Endodermal cell (in vitro differentiated cells): ENCODE data around the gene HS6ST3. TPM values are rescaled to one million over a fixed set of nuclear protein-coding genes. Genes with fewer than 3 reads are reported as not detected.

ENCODE experiments used
- DNase-seq: peaks from one replicate; pipeline ENCODE4 v3.0.0-alpha.2; 2017
- H3K27ac ChIP-seq: 2 replicates; pipeline ENCODE4 v1.5.1; 2013; ENCODE audit warnings: mild to moderate bottlenecking, low read depth, low read length, moderate library complexity
- H3K27me3 ChIP-seq: 2 replicates; pipeline ENCODE4 v1.6.1; 2013; ENCODE audit warnings: mild to moderate bottlenecking, low read length, moderate library complexity; ENCODE audit not compliant: insufficient read depth, control insufficient read depth, poor library complexity, severe bottlenecking
- H3K36me3 ChIP-seq: 2 replicates; pipeline ENCODE4 v1.7.0; 2013; ENCODE audit warnings: mild to moderate bottlenecking, low read length, moderate library complexity; ENCODE audit not compliant: control insufficient read depth, insufficient read depth
- H3K4me1 ChIP-seq: one replicate; pipeline ENCODE4 v1.7.0; 2013; ENCODE audit warnings: low read length; ENCODE audit not compliant: control insufficient read depth, insufficient read depth
- H3K4me3 ChIP-seq: 2 replicates; pipeline ENCODE4 v1.5.1; 2013; ENCODE audit warnings: mild to moderate bottlenecking, low read length, moderate library complexity
- H3K9ac ChIP-seq: 2 replicates; pipeline ENCODE4 v1.6.1; 2013; ENCODE audit warnings: mild to moderate bottlenecking, low read length, moderate library complexity; ENCODE audit not compliant: poor library complexity, severe bottlenecking; ENCODE audit errors: extremely low read depth
- H3K9me3 ChIP-seq: 2 replicates; pipeline ENCODE4 v1.6.1; 2013; ENCODE audit warnings: mild to moderate bottlenecking, low read length, moderate library complexity; ENCODE audit not compliant: control insufficient read depth
- H3K27ac Mint-ChIP-seq: 2 replicates; pipeline ENCODE4 v1.8.0; 2020; ENCODE audit warnings: mixed read lengths
- H3K27me3 Mint-ChIP-seq: 2 replicates; pipeline ENCODE4 v1.8.0; 2021; ENCODE audit warnings: mild to moderate bottlenecking, mixed read lengths; ENCODE audit not compliant: insufficient read depth
- H3K36me3 Mint-ChIP-seq: 2 replicates; pipeline ENCODE4 v1.8.0; 2020; ENCODE audit warnings: low read depth, mixed read lengths
- H3K4me1 Mint-ChIP-seq: 2 replicates; pipeline ENCODE4 v1.8.0; 2020; ENCODE audit warnings: mixed read lengths
- H3K4me3 Mint-ChIP-seq: 2 replicates; pipeline ENCODE4 v1.8.0; 2020; ENCODE audit warnings: mild to moderate bottlenecking, moderate library complexity, mixed read lengths
- H3K9me3 Mint-ChIP-seq: 2 replicates; pipeline ENCODE4 v1.8.0; 2020; ENCODE audit warnings: mild to moderate bottlenecking, mixed read lengths
- WGBS, 2 experiments: methylation state at CpG; one replicate each; pipeline versions ENCODE4 v1.1.5 to v1.1.7; 2013; ENCODE audit warnings: missing lambda C conversion rate in 2 of 2, mixed read lengths in 1 of 2; ENCODE audit not compliant: insufficient coverage in 1 of 2, insufficient read length in 1 of 2; 5-methylcytosine and 5-hydroxymethylcytosine counted together
- total RNA-seq, 2 donors: library from RNA; stranded (reverse); fragmentation: NEBNext Ultra II Directional in 1 of 2; extraction: Animal tissue kit (Norgen Biotek cat#: 25700) in 1 of 2; gene quantifications; 2 replicates in 1 of 2; 3 replicates in 1 of 2; pipeline ENCODE4 v1.2.1, GENCODE V29; 2021
- TF ChIP-seq, protein P1 (sequence below): fragments of 200-600 bp; sonication (generic); conservative IDR thresholded peaks from 2 replicates; pipeline ENCODE4 v1.5.0; 2021; ENCODE audit warnings: antibody characterized with exemption, mild to moderate bottlenecking

Gene HS6ST3
- total RNA-seq, 2 donors from 2014 or later = 0.84 to 1.1 TPM

DNA sequence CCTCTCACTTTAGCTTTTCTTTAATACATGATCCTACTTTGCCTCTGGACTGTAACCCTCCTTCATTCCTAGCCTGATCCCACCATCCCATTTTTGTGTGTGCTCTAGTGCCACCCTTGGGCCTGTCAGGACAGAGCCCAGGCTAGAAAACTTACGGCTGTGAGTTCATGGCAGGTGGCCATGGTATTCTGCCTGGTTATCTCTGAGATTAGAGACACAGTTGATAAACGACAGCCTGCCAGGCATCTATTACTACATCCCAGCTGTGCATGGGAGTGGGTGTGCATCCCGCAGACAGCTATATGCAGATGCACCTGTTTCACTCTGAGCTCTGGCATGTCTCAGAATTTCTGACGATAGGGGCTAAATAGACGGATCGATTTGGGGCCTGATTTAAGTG lies 110.9 kb downstream of the HS6ST3 start:
- Mint-ChIP-seq H3K36me3 (no peaks in the 10 kb centered on the region), H3K9me3 (peaks cover 24% of the 10 kb centered on the region), H3K4me1 (no peaks in the 10 kb centered on the region), H3K27me3 (peaks cover 12% of the 10 kb centered on the region), H3K27ac (no peak overlapping the region), H3K4me3 (no peak overlapping the region)
- peaks cover 18% of the 10 kb centered on the region for H3K9me3 ChIP-seq
- TF ChIP-seq, protein P1, sequence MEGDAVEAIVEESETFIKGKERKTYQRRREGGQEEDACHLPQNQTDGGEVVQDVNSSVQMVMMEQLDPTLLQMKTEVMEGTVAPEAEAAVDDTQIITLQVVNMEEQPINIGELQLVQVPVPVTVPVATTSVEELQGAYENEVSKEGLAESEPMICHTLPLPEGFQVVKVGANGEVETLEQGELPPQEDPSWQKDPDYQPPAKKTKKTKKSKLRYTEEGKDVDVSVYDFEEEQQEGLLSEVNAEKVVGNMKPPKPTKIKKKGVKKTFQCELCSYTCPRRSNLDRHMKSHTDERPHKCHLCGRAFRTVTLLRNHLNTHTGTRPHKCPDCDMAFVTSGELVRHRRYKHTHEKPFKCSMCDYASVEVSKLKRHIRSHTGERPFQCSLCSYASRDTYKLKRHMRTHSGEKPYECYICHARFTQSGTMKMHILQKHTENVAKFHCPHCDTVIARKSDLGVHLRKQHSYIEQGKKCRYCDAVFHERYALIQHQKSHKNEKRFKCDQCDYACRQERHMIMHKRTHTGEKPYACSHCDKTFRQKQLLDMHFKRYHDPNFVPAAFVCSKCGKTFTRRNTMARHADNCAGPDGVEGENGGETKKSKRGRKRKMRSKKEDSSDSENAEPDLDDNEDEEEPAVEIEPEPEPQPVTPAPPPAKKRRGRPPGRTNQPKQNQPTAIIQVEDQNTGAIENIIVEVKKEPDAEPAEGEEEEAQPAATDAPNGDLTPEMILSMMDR = peak; percentile 42
- DNase-seq = no peak
- no peak overlapping the region for H3K27ac ChIP-seq
- no peak overlapping the region for H3K4me3 ChIP-seq
- H3K4me1 ChIP-seq = no peaks in the 10 kb centered on the region
- WGBS, 2 experiments = 84 to 88% methylated on average over 6 of the region's 6 CpGs
- H3K27me3 ChIP-seq = peaks cover 17% of the 10 kb centered on the region
- H3K36me3 ChIP-seq = no peaks in the 10 kb centered on the region
- no peak overlapping the region for H3K9ac ChIP-seq

DNA sequence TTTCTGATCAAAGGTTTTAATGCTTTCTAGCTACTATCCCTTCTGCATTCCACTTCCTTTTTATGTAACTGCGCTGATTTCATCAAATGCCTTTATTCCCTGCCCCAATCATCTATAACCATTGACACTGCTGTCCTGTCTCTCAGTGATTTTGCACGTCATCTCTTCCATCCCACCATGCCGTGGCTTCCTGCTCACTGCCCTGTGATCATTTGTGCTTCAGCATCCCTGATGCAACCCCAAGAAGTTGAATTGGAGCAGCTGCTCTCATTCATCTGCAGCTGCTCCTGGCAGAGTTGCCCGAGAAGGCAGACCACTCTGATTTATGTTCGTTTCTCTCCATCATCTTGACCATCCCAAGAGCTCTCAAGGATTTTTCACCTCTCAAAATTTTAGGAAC lies 112.4 kb downstream of the HS6ST3 start:
- H3K9ac ChIP-seq = no peak overlapping the region
- TF ChIP-seq, protein P1 = no peak
- H3K4me1 Mint-ChIP-seq = no peaks in the 10 kb centered on the region
- no peak overlapping the region for H3K27ac ChIP-seq
- no peak overlapping the region for H3K4me3 Mint-ChIP-seq
- WGBS, 2 experiments = 92 to 94% methylated on average over 5 of the region's 5 CpGs
- no peaks in the 10 kb centered on the region for H3K36me3 ChIP-seq
- peaks cover 23% of the 10 kb centered on the region for H3K9me3 Mint-ChIP-seq
- peaks cover 17% of the 10 kb centered on the region for H3K9me3 ChIP-seq
- peaks cover 17% of the 10 kb centered on the region for H3K27me3 ChIP-seq
- peaks cover 9% of the 10 kb centered on the region for H3K27me3 Mint-ChIP-seq
- DNase-seq = no peak
- H3K27ac Mint-ChIP-seq = no peak overlapping the region
- H3K4me1 ChIP-seq = no peaks in the 10 kb centered on the region
- no peak overlapping the region for H3K4me3 ChIP-seq
- no peaks in the 10 kb centered on the region for H3K36me3 Mint-ChIP-seq

GRCh38 chr13:96203471-96203870 lies 113.6 kb downstream of the HS6ST3 start:
- H3K4me3 ChIP-seq = no peak overlapping the region
- TF ChIP-seq, protein P1 = no peak
- WGBS, 2 experiments = 90 to 91% methylated on average over 1 to 2 of the region's 2 CpGs
- no peak overlapping the region for H3K27ac ChIP-seq
- DNase-seq = no peak
- no peaks in the 10 kb centered on the region for H3K4me1 ChIP-seq
- peaks cover 17% of the 10 kb centered on the region for H3K27me3 ChIP-seq
- Mint-ChIP-seq H3K4me1 (no peaks in the 10 kb centered on the region), H3K4me3 (no peak overlapping the region), H3K27ac (no peak overlapping the region), H3K9me3 (peaks cover 11% of the 10 kb centered on the region), H3K36me3 (no peaks in the 10 kb centered on the region), H3K27me3 (peaks cover 7% of the 10 kb centered on the region)
- H3K9me3 ChIP-seq = peaks cover 5% of the 10 kb centered on the region
- no peaks in the 10 kb centered on the region for H3K36me3 ChIP-seq
- no peak overlapping the region for H3K9ac ChIP-seq
